H9 (cell line): ENCODE measurements around the gene AHNAK2. TPM values are rescaled to one million over a fixed set of nuclear protein-coding genes. Genes with fewer than 3 reads are reported as not detected.

Experiments
- DNase-seq: peaks from one replicate; pipeline ENCODE4 v3.0.0-alpha.2; 2017
- H2AFZ ChIP-seq: one replicate; pipeline ENCODE4 v1.6.1; 2013; ENCODE audit warnings: mild to moderate bottlenecking, low read length, control low read depth, moderate library complexity
- H2AK5ac ChIP-seq: 2 replicates; pipeline ENCODE4 v1.6.1; 2013; ENCODE audit warnings: low read length, control low read depth, mixed read lengths; ENCODE audit not compliant: insufficient read length
- H2BK120ac ChIP-seq: one replicate; pipeline ENCODE4 v1.6.1; 2013; ENCODE audit warnings: low read depth, mild to moderate bottlenecking, low read length, control low read depth, inconsistent platforms; ENCODE audit not compliant: poor library complexity, severe bottlenecking
- H2BK12ac ChIP-seq: 2 replicates; pipeline ENCODE4 v1.6.1; 2013; ENCODE audit warnings: low read length, control low read depth, mixed read lengths, low read depth; ENCODE audit not compliant: insufficient read length
- H2BK15ac ChIP-seq: 2 replicates; pipeline ENCODE4 v1.6.1; 2013; ENCODE audit warnings: low read depth, low read length, control low read depth
- H2BK20ac ChIP-seq: one replicate; pipeline ENCODE4 v1.6.1; 2013; ENCODE audit warnings: low read depth, mild to moderate bottlenecking, low read length, control low read depth, inconsistent platforms; ENCODE audit not compliant: poor library complexity, severe bottlenecking
- H2BK5ac ChIP-seq: 2 replicates; pipeline ENCODE4 v1.6.1; 2013; ENCODE audit warnings: low read length, control low read depth, mixed read lengths; ENCODE audit not compliant: insufficient read length
- H3K14ac ChIP-seq: 2 replicates; pipeline ENCODE4 v1.6.1; 2013; ENCODE audit warnings: low read length, control low read depth; ENCODE audit not compliant: insufficient read depth
- H3K18ac ChIP-seq: 2 replicates; pipeline ENCODE4 v1.6.1; 2013; ENCODE audit warnings: low read depth, mild to moderate bottlenecking, mixed read lengths, low read length, control low read depth; ENCODE audit not compliant: insufficient read length
- H3K23ac ChIP-seq: 2 replicates; pipeline ENCODE4 v1.6.1; 2013; ENCODE audit warnings: low read length, control low read depth, mixed read lengths, low read depth; ENCODE audit not compliant: insufficient read length
- H3K23me2 ChIP-seq: 2 replicates; pipeline ENCODE4 v1.6.1; 2013; ENCODE audit warnings: low read depth, mild to moderate bottlenecking, mixed read lengths, low read length, control low read depth; ENCODE audit not compliant: insufficient read length, poor library complexity, severe bottlenecking
- H3K27ac ChIP-seq: 2 replicates; pipeline ENCODE4 v1.5.1; 2013; ENCODE audit warnings: low read length, control low read depth, mixed read lengths, low read depth; ENCODE audit not compliant: insufficient read length
- H3K27me3 ChIP-seq: 2 replicates; pipeline ENCODE4 v1.6.1; 2013; ENCODE audit warnings: low read length, control low read depth, inconsistent platforms; ENCODE audit not compliant: insufficient read depth
- H3K4ac ChIP-seq: 2 replicates; pipeline ENCODE4 v1.6.1; 2013; ENCODE audit warnings: low read depth, mild to moderate bottlenecking, control low read depth, inconsistent platforms, low read length, moderate library complexity
- H3K4me1 ChIP-seq: 2 replicates; pipeline ENCODE4 v1.6.1; 2013; ENCODE audit warnings: low read length, control low read depth, inconsistent platforms; ENCODE audit not compliant: insufficient read depth
- H3K4me2 ChIP-seq: 2 replicates; pipeline ENCODE4 v1.6.1; 2013; ENCODE audit warnings: low read length, control low read depth, mixed read lengths; ENCODE audit not compliant: insufficient read length, insufficient read depth
- H3K56ac ChIP-seq: 2 replicates; pipeline ENCODE4 v1.6.1; 2013; ENCODE audit warnings: low read depth, mild to moderate bottlenecking, mixed read lengths, low read length, control low read depth; ENCODE audit not compliant: insufficient read length
- H3K79me1 ChIP-seq: 2 replicates; pipeline ENCODE4 v1.6.1; 2013; ENCODE audit warnings: low read depth, mild to moderate bottlenecking, moderate library complexity, low read length, control low read depth, inconsistent platforms; ENCODE audit not compliant: insufficient read depth, poor library complexity, severe bottlenecking
- H3K79me2 ChIP-seq: 2 replicates; pipeline ENCODE4 v1.6.1; 2013; ENCODE audit warnings: low read length, control low read depth, inconsistent platforms; ENCODE audit not compliant: insufficient read depth
- H3K9ac ChIP-seq: 2 replicates; pipeline ENCODE4 v1.6.1; 2013; ENCODE audit warnings: low read length, control low read depth, mixed read lengths; ENCODE audit not compliant: insufficient read length; ENCODE audit errors: extremely low read depth
- H3K9me3 ChIP-seq: one replicate; pipeline ENCODE4 v1.6.1; 2013; ENCODE audit warnings: low read depth, low read length, inconsistent platforms; ENCODE audit not compliant: control insufficient read depth
- H3T11ph ChIP-seq: one replicate; pipeline ENCODE4 v1.6.1; 2013; ENCODE audit warnings: mild to moderate bottlenecking, low read length, control low read depth, inconsistent platforms
- H4K20me1 ChIP-seq: one replicate; pipeline ENCODE4 v1.6.1; 2013; ENCODE audit not compliant: control insufficient read depth, insufficient read length, insufficient read depth
- H4K5ac ChIP-seq: 2 replicates; pipeline ENCODE4 v1.6.1; 2013; ENCODE audit warnings: low read depth, mild to moderate bottlenecking, mixed read lengths, low read length, control low read depth; ENCODE audit not compliant: insufficient read length
- H4K8ac ChIP-seq: replicated peaks from 2 replicates; pipeline ENCODE4 v1.6.1; 2013; ENCODE audit warnings: low read length, control low read depth, mixed read lengths, low read depth; ENCODE audit not compliant: insufficient read length
- H4K91ac ChIP-seq: 2 replicates; pipeline ENCODE4 v1.6.1; 2013; ENCODE audit warnings: low read depth, mild to moderate bottlenecking, moderate library complexity, mixed read lengths, low read length, control low read depth; ENCODE audit not compliant: insufficient read length
- H3K27ac Mint-ChIP-seq, 3 experiments: 2 replicates in 2 of 3; 3 replicates in 1 of 3; pipeline ENCODE4 v1.8.0; 2020 to 2021; ENCODE audit warnings: mixed read lengths in 3 of 3, mild to moderate bottlenecking in 1 of 3, moderate library complexity in 1 of 3
- H3K27me3 Mint-ChIP-seq: 2 replicates; pipeline ENCODE4 v1.8.0; 2021; ENCODE audit warnings: low read depth, mild to moderate bottlenecking, moderate library complexity, mixed read lengths
- H3K36me3 Mint-ChIP-seq, 3 experiments: 2 replicates in 2 of 3; 3 replicates in 1 of 3; pipeline ENCODE4 v1.8.0; 2020 to 2021; ENCODE audit warnings: low read depth in 3 of 3, mixed read lengths in 3 of 3; ENCODE audit not compliant: insufficient read depth in 1 of 3
- H3K4me1 Mint-ChIP-seq, 2 experiments: 2 replicates each; pipeline ENCODE4 v1.8.0; 2020; ENCODE audit warnings: mixed read lengths in 2 of 2
- H3K4me3 Mint-ChIP-seq, 2 experiments: 2 replicates in 1 of 2; 3 replicates in 1 of 2; pipeline ENCODE4 v1.8.0; 2020 to 2021; ENCODE audit warnings: mild to moderate bottlenecking in 2 of 2, mixed read lengths in 2 of 2, moderate library complexity in 1 of 2
- H3K9me3 Mint-ChIP-seq, 2 experiments: 2 replicates in 1 of 2; 3 replicates in 1 of 2; pipeline ENCODE4 v1.8.0; 2020; ENCODE audit warnings: mild to moderate bottlenecking in 2 of 2, mixed read lengths in 2 of 2, moderate library complexity in 1 of 2
- WGBS: extraction: QIAGEN DNeasy Blood & Tissue Kit; methylation state at CpG from one replicate; pipeline ENCODE4 v1.1.7; 2013; ENCODE audit warnings: missing lambda C conversion rate, low lambda C conversion rate, mixed read lengths; ENCODE audit not compliant: insufficient read length; ENCODE audit errors: extremely low coverage; 5-methylcytosine and 5-hydroxymethylcytosine counted together
- total RNA-seq: library from RNA; stranded (reverse); gene quantifications from 2 replicates; pipeline ENCODE4 v1.2.1, GENCODE V29; 2021
- TF ChIP-seq, protein P1 (sequence below): fragments of 200-600 bp; sonication (generic); conservative IDR thresholded peaks from 3 replicates; pipeline ENCODE4 v1.8.0; 2021; ENCODE audit warnings: antibody characterized with exemption, mild to moderate bottlenecking

Gene AHNAK2
- total RNA-seq, 1 experiment from 2014 or later = 2.8 TPM

DNA sequence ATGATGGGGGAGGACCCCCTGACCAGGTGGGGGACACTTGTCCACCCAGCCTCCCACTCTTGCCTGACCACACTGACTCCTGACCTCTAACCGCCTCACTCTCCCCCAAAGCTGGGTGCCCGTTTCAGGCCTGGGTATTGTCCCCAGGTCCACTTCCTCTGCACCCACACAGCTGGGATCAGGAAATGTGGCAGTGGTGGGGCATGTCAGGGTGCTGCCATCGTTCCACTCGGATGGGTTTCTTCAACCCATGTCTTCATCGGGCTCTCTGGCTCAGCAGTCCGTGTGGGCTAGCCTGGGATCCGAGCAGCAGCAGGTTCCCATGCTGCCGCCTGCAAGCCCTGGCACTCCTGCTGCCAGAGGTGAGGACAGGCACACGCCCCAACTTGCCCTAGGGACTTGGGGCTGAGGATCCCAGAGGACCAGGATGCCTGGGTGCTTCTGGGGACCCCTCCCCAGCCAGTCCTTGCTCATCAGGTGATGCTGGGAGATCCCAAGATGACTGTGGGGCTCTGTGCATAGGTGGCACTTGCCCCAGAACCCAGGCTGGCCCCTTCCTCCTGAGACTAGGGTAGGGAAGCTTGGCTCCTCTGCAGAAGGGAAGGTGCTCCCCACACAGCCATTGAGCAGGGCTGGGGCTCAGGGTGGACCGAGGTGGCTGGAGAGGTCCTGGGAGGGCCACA, 4.5 kb upstream of the AHNAK2 start:
- no peaks in the 10 kb centered on the region for H3K4me1 ChIP-seq
- no peak overlapping the region for H4K5ac ChIP-seq
- no peak overlapping the region for H3K4me2 ChIP-seq
- no CpG with 5 or more reads among the region's 10 CpGs for WGBS
- H2BK5ac ChIP-seq = no peak overlapping the region
- no peak overlapping the region for H2AFZ ChIP-seq
- H4K20me1 ChIP-seq = peaks cover 3% of the 10 kb centered on the region
- no peak overlapping the region for H3K27ac Mint-ChIP-seq
- no peak overlapping the region for H2AK5ac ChIP-seq
- H3K14ac ChIP-seq = no peak overlapping the region
- no peaks in the 10 kb centered on the region for H3K36me3 Mint-ChIP-seq
- no peaks in the 10 kb centered on the region for H3K9me3 ChIP-seq
- H2BK120ac ChIP-seq = no peak overlapping the region
- no peak overlapping the region for H3K4ac ChIP-seq
- no peak overlapping the region for H3K23ac ChIP-seq
- TF ChIP-seq, protein P1, sequence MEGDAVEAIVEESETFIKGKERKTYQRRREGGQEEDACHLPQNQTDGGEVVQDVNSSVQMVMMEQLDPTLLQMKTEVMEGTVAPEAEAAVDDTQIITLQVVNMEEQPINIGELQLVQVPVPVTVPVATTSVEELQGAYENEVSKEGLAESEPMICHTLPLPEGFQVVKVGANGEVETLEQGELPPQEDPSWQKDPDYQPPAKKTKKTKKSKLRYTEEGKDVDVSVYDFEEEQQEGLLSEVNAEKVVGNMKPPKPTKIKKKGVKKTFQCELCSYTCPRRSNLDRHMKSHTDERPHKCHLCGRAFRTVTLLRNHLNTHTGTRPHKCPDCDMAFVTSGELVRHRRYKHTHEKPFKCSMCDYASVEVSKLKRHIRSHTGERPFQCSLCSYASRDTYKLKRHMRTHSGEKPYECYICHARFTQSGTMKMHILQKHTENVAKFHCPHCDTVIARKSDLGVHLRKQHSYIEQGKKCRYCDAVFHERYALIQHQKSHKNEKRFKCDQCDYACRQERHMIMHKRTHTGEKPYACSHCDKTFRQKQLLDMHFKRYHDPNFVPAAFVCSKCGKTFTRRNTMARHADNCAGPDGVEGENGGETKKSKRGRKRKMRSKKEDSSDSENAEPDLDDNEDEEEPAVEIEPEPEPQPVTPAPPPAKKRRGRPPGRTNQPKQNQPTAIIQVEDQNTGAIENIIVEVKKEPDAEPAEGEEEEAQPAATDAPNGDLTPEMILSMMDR = no peak
- H3K23me2 ChIP-seq = peaks cover 3% of the 10 kb centered on the region
- no peak overlapping the region for H2BK12ac ChIP-seq
- H3K79me1 ChIP-seq = no peaks in the 10 kb centered on the region
- H4K91ac ChIP-seq = no peak overlapping the region
- H4K8ac ChIP-seq = no peak overlapping the region
- no peak overlapping the region for H3T11ph ChIP-seq
- peaks cover 39% of the 10 kb centered on the region for H3K27me3 Mint-ChIP-seq
- no peak overlapping the region for H3K9ac ChIP-seq
- H3K18ac ChIP-seq = no peak overlapping the region
- H3K79me2 ChIP-seq = no peaks in the 10 kb centered on the region
- H3K27ac ChIP-seq = no peak overlapping the region
- no peak overlapping the region for H3K56ac ChIP-seq
- H2BK15ac ChIP-seq = no peak overlapping the region
- H3K27me3 ChIP-seq = peaks cover 7% of the 10 kb centered on the region; the same call in 1 of the 2 replicates
- no peak overlapping the region for H2BK20ac ChIP-seq
- no peak overlapping the region for H3K4me3 Mint-ChIP-seq
- no peak for DNase-seq
- peaks cover 12 to 17% of the 10 kb centered on the region in 2 experiments for H3K4me1 Mint-ChIP-seq
- no peaks in the 10 kb centered on the region; a peak in 1 of 5 replicates for H3K9me3 Mint-ChIP-seq
